Fibroblast of lung (primary cell): ENCODE results near the gene ABCF2. TPM values are rescaled to one million over a fixed set of nuclear protein-coding genes. Genes with fewer than 3 reads are reported as not detected.
A peak's percentile ranks its signal among the peaks of the same experiment; 100 is the strongest.

Experiments used
- DNase-seq, 2 donors: peaks; one replicate each; pipeline versions ENCODE4 v3.0.0 to v3.0.0-alpha.2; 2010; ENCODE audit warnings: low read depth in 2 of 2
- H2AFZ ChIP-seq: 2 replicates; pipeline ENCODE4 v1.5.1; 2012; ENCODE audit warnings: low read length, control low read depth, inconsistent platforms
- H3K27ac ChIP-seq: 2 replicates; pipeline ENCODE4 v1.5.1; 2011; ENCODE audit warnings: low read length, control low read depth; ENCODE audit not compliant: insufficient read depth
- H3K27me3 ChIP-seq: 2 replicates; pipeline ENCODE4 v1.5.1; 2011; ENCODE audit warnings: mild to moderate bottlenecking, low read length; ENCODE audit not compliant: control insufficient read depth, insufficient read depth
- H3K36me3 ChIP-seq: 2 replicates; pipeline ENCODE4 v1.5.1; 2011; ENCODE audit warnings: low read length; ENCODE audit not compliant: control insufficient read depth, insufficient read depth
- H3K4me1 ChIP-seq: 2 replicates; pipeline ENCODE4 v1.5.1; 2011; ENCODE audit warnings: low read length; ENCODE audit not compliant: control insufficient read depth, insufficient read depth; ENCODE audit errors: extremely low read depth
- H3K4me2 ChIP-seq: 2 replicates; pipeline ENCODE4 v1.5.1; 2011; ENCODE audit warnings: low read length, control low read depth; ENCODE audit not compliant: insufficient read depth; ENCODE audit errors: extremely low read depth
- H3K4me3 ChIP-seq, 4 experiments: fragments of 200-600 bp in 1 of 4; sonication (generic) in 1 of 4; replicated peaks in 1 of 4; 2 replicates each; pipeline ENCODE4 v1.5.1; 2011 to 2016; ENCODE audit warnings: low read length in 4 of 4, low read depth in 3 of 4, mild to moderate bottlenecking in 3 of 4, control low read depth in 2 of 4, inconsistent platforms in 1 of 4, mixed read lengths in 1 of 4; ENCODE audit not compliant: insufficient read depth in 1 of 4; ENCODE audit errors: control extremely low read depth in 1 of 4
- H3K79me2 ChIP-seq: 2 replicates; pipeline ENCODE4 v1.5.1; 2012; ENCODE audit warnings: mild to moderate bottlenecking, low read length, inconsistent platforms; ENCODE audit not compliant: control insufficient read depth, insufficient read depth
- H3K9ac ChIP-seq: 2 replicates; pipeline ENCODE4 v1.5.1; 2011; ENCODE audit warnings: mild to moderate bottlenecking, low read length, control low read depth; ENCODE audit not compliant: insufficient read depth
- H3K9me3 ChIP-seq: 2 replicates; pipeline ENCODE4 v1.5.1; 2012; ENCODE audit warnings: low read depth, low read length; ENCODE audit not compliant: control insufficient read depth, insufficient read depth
- H4K20me1 ChIP-seq: 2 replicates; pipeline ENCODE4 v1.5.1; 2011; ENCODE audit warnings: low read length; ENCODE audit not compliant: control insufficient read depth, insufficient read depth; ENCODE audit errors: extremely low read depth
- EZH2 ChIP-seq: IDR thresholded peaks from 2 replicates; pipeline ENCODE4 v1.5.1; 2012; ENCODE audit warnings: low read length, control low read depth, mild to moderate bottlenecking; ENCODE audit errors: missing control alignments
- polyA minus RNA-seq: library from RNA; depleted of rRNA, polyadenylated mRNA; stranded (reverse); fragments of >200 nt; gene quantifications from 2 replicates; pipeline ENCODE4 v1.2.3, GENCODE V29; 2011; ENCODE audit warnings: low replicate concordance
- polyA plus RNA-seq, 2 donors: library from polyadenylated mRNA; depleted of rRNA in 1 of 2; stranded (reverse) in 1 of 2; unstranded in 1 of 2; fragments of >200 nt; gene quantifications; 2 replicates each; pipeline ENCODE4 v1.2.1, GENCODE V29; 2011 to 2012; ENCODE audit warnings: missing spikeins in 1 of 2
- total RNA-seq: library from RNA; depleted of rRNA; stranded (reverse); fragments of >200 nt; gene quantifications from 2 replicates; pipeline ENCODE4 v1.2.1, GENCODE V29; 2014
- TF ChIP-seq, protein P1 (sequence below), 2 donors: IDR thresholded peaks in 1 of 2; conservative IDR thresholded peaks in 1 of 2; 1 replicate in 1 of 2; 2 replicates in 1 of 2; pipeline ENCODE4 v1.5.1; 2011 to 2012; ENCODE audit warnings: low read length in 2 of 2, control low read depth in 1 of 2, inconsistent platforms in 1 of 2, low read depth in 1 of 2, mild to moderate bottlenecking in 1 of 2

The ABCF2 gene
- total RNA-seq (46.4 and 46.7 TPM in 2 replicates), polyA plus RNA-seq (41.6 and 66.1 TPM in 2 replicates), polyA minus RNA-seq (56.0 and 72.3 TPM in 2 replicates)
- polyA plus RNA-seq (2012), result 33.1 and 53.6 TPM in 2 replicates

DNA sequence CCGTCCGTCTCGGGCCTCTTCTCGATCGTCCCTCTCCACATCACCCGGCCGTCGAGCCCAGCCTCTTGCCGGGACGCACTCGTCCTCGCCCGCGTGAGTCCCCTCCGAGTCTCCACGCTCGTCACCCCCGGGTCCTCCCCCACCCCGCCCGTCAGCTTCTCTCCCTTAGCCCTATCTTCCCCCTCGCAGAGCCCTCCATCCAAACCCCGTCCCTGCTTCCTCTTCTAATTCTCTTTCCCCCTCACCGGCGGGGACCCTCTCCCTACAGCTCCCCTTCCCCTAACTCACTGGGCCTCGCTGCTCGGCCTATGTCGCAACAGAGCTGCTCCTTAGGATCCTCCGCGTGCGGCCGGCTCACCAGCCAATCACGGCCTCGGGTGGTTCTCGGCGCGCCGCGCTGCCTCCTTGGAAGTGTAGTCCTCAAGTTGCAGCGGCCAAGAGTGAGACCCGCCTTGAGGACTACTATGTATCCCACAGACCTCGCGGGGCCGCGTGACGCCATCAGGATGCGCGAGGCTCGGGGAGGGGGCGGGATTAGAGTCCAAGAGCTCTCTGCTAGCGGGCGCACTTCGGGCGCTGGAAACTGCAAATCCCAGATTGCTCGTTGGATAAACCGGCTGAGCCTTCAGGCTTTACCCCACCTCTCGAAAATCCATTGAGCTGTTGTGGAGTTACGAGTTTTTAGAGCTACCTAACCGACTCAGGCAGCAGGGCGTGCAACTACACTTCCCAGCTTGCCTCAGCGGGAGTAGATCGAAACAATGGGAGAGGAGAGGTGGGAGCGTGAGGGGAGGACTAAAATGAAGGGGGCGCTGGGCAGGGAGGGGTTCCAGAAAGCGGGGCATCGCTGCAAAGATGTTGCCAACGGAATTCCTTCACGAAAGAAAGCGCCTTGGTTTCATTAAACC lies at the start of gene ABCF2:
ABCF2 (minus strand) TSS at position 331 of the 908 bp plus-strand sequence. CDS start 747 bp downstream, outside the sequence.
- H4K20me1 ChIP-seq, result no peaks in the 10 kb centered on the region
- TF ChIP-seq EZH2, result no peak
- TF ChIP-seq, protein P1, sequence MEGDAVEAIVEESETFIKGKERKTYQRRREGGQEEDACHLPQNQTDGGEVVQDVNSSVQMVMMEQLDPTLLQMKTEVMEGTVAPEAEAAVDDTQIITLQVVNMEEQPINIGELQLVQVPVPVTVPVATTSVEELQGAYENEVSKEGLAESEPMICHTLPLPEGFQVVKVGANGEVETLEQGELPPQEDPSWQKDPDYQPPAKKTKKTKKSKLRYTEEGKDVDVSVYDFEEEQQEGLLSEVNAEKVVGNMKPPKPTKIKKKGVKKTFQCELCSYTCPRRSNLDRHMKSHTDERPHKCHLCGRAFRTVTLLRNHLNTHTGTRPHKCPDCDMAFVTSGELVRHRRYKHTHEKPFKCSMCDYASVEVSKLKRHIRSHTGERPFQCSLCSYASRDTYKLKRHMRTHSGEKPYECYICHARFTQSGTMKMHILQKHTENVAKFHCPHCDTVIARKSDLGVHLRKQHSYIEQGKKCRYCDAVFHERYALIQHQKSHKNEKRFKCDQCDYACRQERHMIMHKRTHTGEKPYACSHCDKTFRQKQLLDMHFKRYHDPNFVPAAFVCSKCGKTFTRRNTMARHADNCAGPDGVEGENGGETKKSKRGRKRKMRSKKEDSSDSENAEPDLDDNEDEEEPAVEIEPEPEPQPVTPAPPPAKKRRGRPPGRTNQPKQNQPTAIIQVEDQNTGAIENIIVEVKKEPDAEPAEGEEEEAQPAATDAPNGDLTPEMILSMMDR (conservative IDR thresholded peaks at IDR 0.05 in 1 of 2, IDR thresholded peaks at IDR 0.05 in 1 of 2; ENCODE audit: low read depth in 1 of 2, low read length in 2 of 2), result peak in 1 of 2 donors; percentile 3
- peak; percentile 99 for DNase-seq

DNA sequence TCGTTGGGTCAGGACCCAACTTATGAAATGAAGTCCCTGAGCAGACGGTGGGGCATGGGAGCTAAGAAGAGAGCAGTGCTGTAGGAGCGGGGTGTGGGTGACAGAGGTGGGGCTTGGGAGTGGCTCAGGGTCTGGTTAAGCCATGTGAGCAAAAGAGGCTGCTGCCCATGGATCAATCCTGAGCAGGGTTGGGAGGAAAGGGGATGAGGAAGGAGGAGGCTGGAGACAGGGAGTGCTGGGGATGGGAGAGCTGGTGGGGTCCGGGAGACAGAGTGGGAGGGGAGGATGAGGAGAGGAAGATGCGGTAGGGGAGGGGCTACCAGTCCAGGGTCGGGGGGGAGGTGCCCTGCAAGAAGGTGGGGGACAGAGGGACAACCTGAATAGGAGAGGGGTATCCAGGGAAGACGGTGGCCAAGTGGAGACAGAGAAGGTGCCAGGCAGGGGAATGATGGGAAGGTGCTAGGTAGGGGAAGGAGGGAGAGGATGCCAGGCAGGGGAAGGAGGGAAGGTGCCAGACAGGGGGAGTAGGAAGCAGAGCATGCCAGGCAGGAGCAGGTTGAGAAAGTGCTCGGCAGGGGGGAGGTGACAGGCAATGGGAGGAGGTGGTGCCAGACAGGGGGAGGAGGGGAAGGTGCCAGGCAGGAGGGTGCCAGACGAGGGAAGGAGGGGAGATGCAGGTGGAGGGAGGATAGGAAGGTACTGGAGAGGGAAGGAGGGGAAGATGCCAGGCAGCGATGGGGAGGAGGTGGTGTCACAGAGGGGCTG lies 49.0 kb upstream of the ABCF2 start:
- Histone ChIP-seq H3K9me3 (no peaks in the 10 kb centered on the region), H3K36me3 (no peaks in the 10 kb centered on the region), H3K9ac (no peak overlapping the region), H3K79me2 (no peaks in the 10 kb centered on the region), H3K4me2 (no peak overlapping the region), H3K4me3 (peak overlapping the region in 1 of 4 experiments; percentile 49), H3K27ac (no peak overlapping the region), H3K4me1 (no peaks in the 10 kb centered on the region), H3K27me3 (peaks cover 7% of the 10 kb centered on the region), H4K20me1 (no peaks in the 10 kb centered on the region), H2AFZ (no peak overlapping the region)
- TF ChIP-seq, protein P1 (conservative IDR thresholded peaks at IDR 0.05 in 1 of 2, IDR thresholded peaks at IDR 0.05 in 1 of 2; ENCODE audit: low read depth in 1 of 2, low read length in 2 of 2), result no peak
- TF ChIP-seq EZH2, result no peak
- DNase-seq, result no peak

More for the DNA sequence above, at the start of gene ABCF2:
- Histone ChIP-seq H3K27me3 (no peaks in the 10 kb centered on the region), H3K9me3 (no peaks in the 10 kb centered on the region), H3K27ac (peak within 1 kb of the TSS; percentile 89), H3K4me3 (peak within 1 kb of the TSS; percentile 83 to 88 (median 86)), H3K9ac (peak within 1 kb of the TSS; percentile 81), H3K79me2 (peaks cover 18% of the 10 kb centered on the region), H2AFZ (peak within 1 kb of the TSS; percentile 98), H3K36me3 (peaks cover 9% of the 10 kb centered on the region), H3K4me2 (peak within 1 kb of the TSS; percentile 95), H3K4me1 (peaks cover 7% of the 10 kb centered on the region)
